Measurements from ENCODE around the gene SLC6A3. TPM values are rescaled to one million over a fixed set of nuclear protein-coding genes. Genes with fewer than 3 reads are reported as not detected.
"Not testable (repeated sequence)": the region's sequence is repeated elsewhere in the genome, so short reads cannot be mapped to it uniquely, and the experiment has no call there.

Gene SLC6A3
- total RNA-seq, 1 donor from 2014 or later = not detected

DNA sequence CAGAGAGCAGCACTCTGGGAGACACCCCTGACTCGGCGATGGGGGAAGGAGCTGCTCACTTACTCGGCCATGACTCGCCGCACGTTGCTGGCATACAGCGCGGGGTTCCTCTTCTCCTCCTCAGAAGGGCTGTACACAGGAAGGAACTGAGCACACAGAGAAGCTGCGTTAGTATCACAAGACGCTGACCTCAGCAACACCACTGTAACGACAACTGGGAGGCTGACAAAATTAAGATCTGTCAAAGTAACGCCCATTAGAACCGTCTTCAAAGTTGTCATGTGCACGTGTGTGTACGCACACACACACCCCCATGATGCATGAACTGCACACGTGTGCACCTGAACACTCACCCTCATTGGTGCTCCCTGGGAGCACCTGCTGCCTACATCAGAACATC, 32.1 kb upstream of the SLC6A3 start:
- DNase-seq (ENCODE audit: low spot score, unreplicated experiment) = no peak
- Mint-ChIP-seq H3K4me1 (ENCODE audit: low read depth) (no peaks in the 10 kb centered on the region), H3K36me3 (ENCODE audit: insufficient read depth) (peaks cover 9% of the 10 kb centered on the region), H3K4me3 (ENCODE audit: low read depth) (no peak overlapping the region), H3K27ac (no peak overlapping the region), H3K27me3 (no peaks in the 10 kb centered on the region), H3K9me3 (ENCODE audit: low read depth) (no peaks in the 10 kb centered on the region)
- TF ChIP-seq, protein P1, sequence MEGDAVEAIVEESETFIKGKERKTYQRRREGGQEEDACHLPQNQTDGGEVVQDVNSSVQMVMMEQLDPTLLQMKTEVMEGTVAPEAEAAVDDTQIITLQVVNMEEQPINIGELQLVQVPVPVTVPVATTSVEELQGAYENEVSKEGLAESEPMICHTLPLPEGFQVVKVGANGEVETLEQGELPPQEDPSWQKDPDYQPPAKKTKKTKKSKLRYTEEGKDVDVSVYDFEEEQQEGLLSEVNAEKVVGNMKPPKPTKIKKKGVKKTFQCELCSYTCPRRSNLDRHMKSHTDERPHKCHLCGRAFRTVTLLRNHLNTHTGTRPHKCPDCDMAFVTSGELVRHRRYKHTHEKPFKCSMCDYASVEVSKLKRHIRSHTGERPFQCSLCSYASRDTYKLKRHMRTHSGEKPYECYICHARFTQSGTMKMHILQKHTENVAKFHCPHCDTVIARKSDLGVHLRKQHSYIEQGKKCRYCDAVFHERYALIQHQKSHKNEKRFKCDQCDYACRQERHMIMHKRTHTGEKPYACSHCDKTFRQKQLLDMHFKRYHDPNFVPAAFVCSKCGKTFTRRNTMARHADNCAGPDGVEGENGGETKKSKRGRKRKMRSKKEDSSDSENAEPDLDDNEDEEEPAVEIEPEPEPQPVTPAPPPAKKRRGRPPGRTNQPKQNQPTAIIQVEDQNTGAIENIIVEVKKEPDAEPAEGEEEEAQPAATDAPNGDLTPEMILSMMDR (IDR thresholded peaks at IDR 0.05; ENCODE audit: unreplicated experiment) = no peak

- Mint-ChIP-seq H3K36me3 (ENCODE audit: insufficient read depth) (peaks cover 9% of the 10 kb centered on the region), H3K27ac (no peak overlapping the region), H3K4me1 (ENCODE audit: low read depth) (no peaks in the 10 kb centered on the region), H3K9me3 (ENCODE audit: low read depth) (no peaks in the 10 kb centered on the region), H3K27me3 (no peaks in the 10 kb centered on the region), H3K4me3 (ENCODE audit: low read depth) (no peak overlapping the region)
- DNase-seq (ENCODE audit: low spot score, unreplicated experiment) = no peak
- TF ChIP-seq, protein P1 (IDR thresholded peaks at IDR 0.05; ENCODE audit: unreplicated experiment) = no peak
Measured at GRCh38 chr5:1476967-1477310, 31.7 kb upstream of the SLC6A3 start.

DNA sequence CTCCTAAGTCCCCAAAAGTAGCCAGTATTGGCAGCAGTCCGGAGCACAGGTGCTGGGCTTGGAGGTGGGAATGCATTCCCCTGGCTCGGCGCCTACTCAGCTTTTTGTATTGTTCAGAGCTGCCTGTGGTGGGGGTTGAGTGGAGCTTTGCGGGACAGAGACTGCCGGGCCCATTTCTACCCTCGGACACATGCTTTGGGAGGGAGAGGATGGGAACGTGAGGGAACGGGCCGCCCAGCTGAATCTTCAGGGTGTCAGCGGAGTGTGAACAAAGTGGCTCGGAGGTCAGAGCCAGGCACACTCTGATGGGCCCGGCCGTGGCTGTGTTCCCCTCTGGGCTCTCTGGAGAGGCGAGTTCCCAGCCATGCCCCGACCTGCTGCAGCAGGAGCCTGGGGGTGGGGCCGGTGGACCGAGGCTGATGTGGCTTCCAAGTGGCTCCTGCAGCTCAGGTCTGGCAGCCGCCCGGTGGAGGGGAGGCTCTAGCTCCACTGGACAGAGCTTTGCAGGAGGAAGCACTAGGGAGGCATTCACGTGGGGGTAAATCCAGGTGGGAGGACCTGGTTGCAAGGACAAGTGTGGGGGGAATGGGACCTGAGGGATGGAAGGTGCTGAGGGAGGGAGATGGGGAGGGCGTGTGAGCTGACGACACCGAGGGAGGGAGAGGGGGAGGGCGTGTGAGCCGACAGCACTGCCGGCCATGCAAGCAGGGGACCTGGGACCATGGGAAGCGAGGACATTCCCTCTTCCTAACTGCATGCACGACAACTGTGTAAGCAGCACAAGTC, 31.1 kb upstream of the SLC6A3 start:
- no peaks in the 10 kb centered on the region for H3K4me1 Mint-ChIP-seq (ENCODE audit: low read depth)
- TF ChIP-seq, protein P1 (IDR thresholded peaks at IDR 0.05; ENCODE audit: unreplicated experiment) = no peak
- H3K27ac Mint-ChIP-seq = no peak overlapping the region
- H3K27me3 Mint-ChIP-seq = no peaks in the 10 kb centered on the region
- no peaks in the 10 kb centered on the region for H3K9me3 Mint-ChIP-seq (ENCODE audit: low read depth)
- DNase-seq (ENCODE audit: low spot score, unreplicated experiment) = no peak
- no peak overlapping the region for H3K4me3 Mint-ChIP-seq (ENCODE audit: low read depth)
- peaks cover 10% of the 10 kb centered on the region for H3K36me3 Mint-ChIP-seq (ENCODE audit: insufficient read depth)

DNA sequence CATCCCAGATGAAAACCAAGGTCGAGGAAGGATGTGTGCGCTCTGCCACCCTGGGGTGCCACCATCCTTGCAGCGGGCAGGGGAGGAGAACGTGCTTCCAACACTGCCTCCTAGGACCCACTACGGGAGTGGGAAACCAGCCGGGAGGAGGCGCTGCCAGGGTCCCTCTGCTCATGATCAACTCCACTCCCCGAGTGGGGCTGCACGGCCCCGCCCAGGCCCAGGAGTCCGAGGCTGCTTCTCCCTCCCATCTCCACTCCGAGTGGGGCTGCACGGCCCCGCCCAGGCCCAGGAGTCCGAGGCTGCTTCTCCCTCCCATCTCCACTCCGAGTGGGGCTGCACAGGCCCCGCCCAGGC, 30.3 kb upstream of the SLC6A3 start:
- H3K27ac Mint-ChIP-seq; H3K9me3 Mint-ChIP-seq (ENCODE audit: low read depth); H3K36me3 Mint-ChIP-seq (ENCODE audit: insufficient read depth); H3K4me1 Mint-ChIP-seq (ENCODE audit: low read depth); H3K27me3 Mint-ChIP-seq; DNase-seq (ENCODE audit: low spot score, unreplicated experiment); H3K4me3 Mint-ChIP-seq (ENCODE audit: low read depth): not testable (repeated sequence)

- TF ChIP-seq, protein P1 (IDR thresholded peaks at IDR 0.05; ENCODE audit: unreplicated experiment) = no peak
- Mint-ChIP-seq H3K27me3 (no peaks in the 10 kb centered on the region), H3K9me3 (ENCODE audit: low read depth) (no peaks in the 10 kb centered on the region), H3K27ac (no peak overlapping the region), H3K36me3 (ENCODE audit: insufficient read depth) (peaks cover 8% of the 10 kb centered on the region), H3K4me3 (ENCODE audit: low read depth) (no peak overlapping the region), H3K4me1 (ENCODE audit: low read depth) (no peaks in the 10 kb centered on the region)
- DNase-seq (ENCODE audit: low spot score, unreplicated experiment) = no peak
Measured at GRCh38 chr5:1474866-1475543, 29.8 kb upstream of the SLC6A3 start.

Data from progenitor cell of endocrine pancreas (in vitro differentiated cells).